ENCODE measurements around the gene ARHGEF37. TPM values are rescaled to one million over a fixed set of nuclear protein-coding genes. Genes with fewer than 3 reads are reported as not detected.
"Not testable (repeated sequence)": the region's sequence is repeated elsewhere in the genome, so short reads cannot be mapped to it uniquely, and the experiment has no call there.

Gene ARHGEF37
- polyA plus RNA-seq, 4 donors: 5.3 to 6.9 (median 5.8) TPM

- no peak for DNase-seq (ENCODE audit: low read depth in 4 of 4, low spot score in 3 of 4)
Measured at GRCh38 chr5:149563466-149563865, 17.8 kb upstream of the ARHGEF37 start.

- DNase-seq (ENCODE audit: low read depth in 4 of 4, low spot score in 3 of 4): not testable (repeated sequence)
Measured at GRCh38 chr5:149564542-149565140, 16.7 kb upstream of the ARHGEF37 start.

- DNase-seq (ENCODE audit: low read depth in 4 of 4, low spot score in 3 of 4): no peak
Measured at GRCh38 chr5:149567226-149567625, 14.1 kb upstream of the ARHGEF37 start.

GRCh38 chr5:149572170-149572569 is 9.1 kb upstream of the ARHGEF37 start:
- no peak for DNase-seq (ENCODE audit: low read depth in 4 of 4, low spot score in 3 of 4)

GRCh38 chr5:149572576-149573231 is 8.6 kb upstream of the ARHGEF37 start:
- no peak for DNase-seq (ENCODE audit: low read depth in 4 of 4, low spot score in 3 of 4)

- DNase-seq (ENCODE audit: low read depth in 4 of 4, low spot score in 3 of 4): no peak
Measured at GRCh38 chr5:149575131-149575530, 6.2 kb upstream of the ARHGEF37 start.

GRCh38 chr5:149576021-149576420 is 5.3 kb upstream of the ARHGEF37 start:
- DNase-seq (ENCODE audit: low read depth in 4 of 4, low spot score in 3 of 4): no peak

- no peak for DNase-seq (ENCODE audit: low read depth in 4 of 4, low spot score in 3 of 4)
Measured at GRCh38 chr5:149578896-149579295, 2.4 kb upstream of the ARHGEF37 start.

- no peak for DNase-seq (ENCODE audit: low read depth in 4 of 4, low spot score in 3 of 4)
Measured at GRCh38 chr5:149580808-149581191, 498 bp upstream of the ARHGEF37 start.

- no peak for DNase-seq (ENCODE audit: low read depth in 4 of 4, low spot score in 3 of 4)
Measured at GRCh38 chr5:149581931-149582768, 852 bp downstream of the ARHGEF37 start.

GRCh38 chr5:149583394-149583793 is 2.1 kb downstream of the ARHGEF37 start:
- DNase-seq (ENCODE audit: low read depth in 4 of 4, low spot score in 3 of 4): no peak

- no peak for DNase-seq (ENCODE audit: low read depth in 4 of 4, low spot score in 3 of 4)
Measured at GRCh38 chr5:149584121-149584520, 2.8 kb downstream of the ARHGEF37 start.

- DNase-seq (ENCODE audit: low read depth in 4 of 4, low spot score in 3 of 4): no peak
Measured at GRCh38 chr5:149585910-149586309, 4.6 kb downstream of the ARHGEF37 start.

- no peak for DNase-seq (ENCODE audit: low read depth in 4 of 4, low spot score in 3 of 4)
Measured at GRCh38 chr5:149586708-149587318, 5.5 kb downstream of the ARHGEF37 start.

- no peak for DNase-seq (ENCODE audit: low read depth in 4 of 4, low spot score in 3 of 4)
Measured at GRCh38 chr5:149588936-149589335, 7.6 kb downstream of the ARHGEF37 start.

- no peak for DNase-seq (ENCODE audit: low read depth in 4 of 4, low spot score in 3 of 4)
Measured at GRCh38 chr5:149593370-149593769, 12.1 kb downstream of the ARHGEF37 start.

GRCh38 chr5:149594206-149594895 is 13.1 kb downstream of the ARHGEF37 start:
- no peak for DNase-seq (ENCODE audit: low read depth in 4 of 4, low spot score in 3 of 4)

GRCh38 chr5:149595105-149595504 is 13.8 kb downstream of the ARHGEF37 start:
- not testable (repeated sequence) for DNase-seq (ENCODE audit: low read depth in 4 of 4, low spot score in 3 of 4)

- no peak for DNase-seq (ENCODE audit: low read depth in 4 of 4, low spot score in 3 of 4)
Measured at GRCh38 chr5:149596712-149597111, 15.4 kb downstream of the ARHGEF37 start.

GRCh38 chr5:149597618-149598017 is 16.3 kb downstream of the ARHGEF37 start:
- no peak for DNase-seq (ENCODE audit: low read depth in 4 of 4, low spot score in 3 of 4)

GRCh38 chr5:149598234-149598633 is 16.9 kb downstream of the ARHGEF37 start:
- DNase-seq (ENCODE audit: low read depth in 4 of 4, low spot score in 3 of 4): not testable (repeated sequence)

Measured in right renal pelvis (tissue), 4 donors.